DOHH2 (cell line): ENCODE data around the gene SLC37A3.

ENCODE experiments used
- H3F3A ChIP-seq: fragments of 200-600 bp; sonication (generic), shearing (Covaris generic); 2 replicates; pipeline ENCODE4 v1.6.0; 2016; ENCODE audit warnings: antibody characterized with exemption, mild to moderate bottlenecking; ENCODE audit not compliant: control insufficient read depth, insufficient read depth
- H3K27ac ChIP-seq: fragments of 200-600 bp; sonication (generic); 2 replicates; pipeline ENCODE4 v1.5.1; 2014; ENCODE audit warnings: low read depth, mild to moderate bottlenecking, low read length, moderate library complexity
- H3K27me3 ChIP-seq: fragments of 200-600 bp; sonication (generic); 2 replicates; pipeline ENCODE4 v1.6.1; 2014; ENCODE audit warnings: mild to moderate bottlenecking, low read length, mixed read lengths; ENCODE audit not compliant: control insufficient read depth
- H3K36me3 ChIP-seq: fragments of 200-600 bp; sonication (generic); 2 replicates; pipeline ENCODE4 v1.6.1; 2014; ENCODE audit warnings: mild to moderate bottlenecking, low read length, moderate library complexity, mixed read lengths; ENCODE audit not compliant: control insufficient read depth
- H3K4me1 ChIP-seq: fragments of 200-600 bp; sonication (generic); 2 replicates; pipeline ENCODE4 v1.6.1; 2014; ENCODE audit warnings: mild to moderate bottlenecking, low read length, mixed read lengths; ENCODE audit not compliant: control insufficient read depth
- H3K4me2 ChIP-seq: fragments of 200-600 bp; sonication (generic); 2 replicates; pipeline ENCODE4 v1.6.0; 2014; ENCODE audit warnings: mild to moderate bottlenecking, low read length, moderate library complexity
- H3K4me3 ChIP-seq: fragments of 200-600 bp; sonication (generic); 2 replicates; pipeline ENCODE4 v1.5.1; 2014; ENCODE audit warnings: mild to moderate bottlenecking, low read length, mixed read lengths
- H3K79me2 ChIP-seq: fragments of 200-600 bp; sonication (generic); 2 replicates; pipeline ENCODE4 v1.6.1; 2014; ENCODE audit warnings: mild to moderate bottlenecking, low read length, mixed read lengths; ENCODE audit not compliant: control insufficient read depth
- H3K9me2 ChIP-seq: fragments of 200-600 bp; sonication (generic); replicated peaks from 2 replicates; pipeline ENCODE4 v1.6.1; 2014; ENCODE audit warnings: mild to moderate bottlenecking, low read length, mixed read lengths; ENCODE audit not compliant: control insufficient read depth
- H3K9me3 ChIP-seq: fragments of 200-600 bp; sonication (generic); 2 replicates; pipeline ENCODE4 v1.6.1; 2014; ENCODE audit warnings: antibody characterized with exemption, low read length, mixed read lengths; ENCODE audit not compliant: control insufficient read depth, insufficient read depth
- H4K20me1 ChIP-seq: fragments of 200-600 bp; sonication (generic); 2 replicates; pipeline ENCODE4 v1.6.0; 2014; ENCODE audit warnings: low read depth, mild to moderate bottlenecking, antibody characterized with exemption, low read length, moderate library complexity; ENCODE audit not compliant: control insufficient read depth, insufficient read depth
- CTCF ChIP-seq: fragments of 200-600 bp; sonication (generic); IDR thresholded peaks from one replicate; pipeline ENCODE4 v1.5.1; 2014; ENCODE audit warnings: antibody characterized with exemption, mild to moderate bottlenecking, low read depth, low read length; ENCODE audit not compliant: poor library complexity, severe bottlenecking
- EZH2phosphoT487 ChIP-seq: fragments of 200-600 bp; sonication (generic); IDR thresholded peaks from 2 replicates; pipeline ENCODE4 v1.6.1; 2017; ENCODE audit warnings: borderline replicate concordance, mild to moderate bottlenecking, antibody characterized with exemption, low read length, moderate library complexity, mixed read lengths

The SLC37A3 gene

GRCh38 chr7:140333686-140334085 lies 64.6 kb downstream of the SLC37A3 start:
- H3K36me3 ChIP-seq = no peaks in the 10 kb centered on the region
- no peaks in the 10 kb centered on the region for H4K20me1 ChIP-seq
- H3K4me3 ChIP-seq = no peak overlapping the region
- no peaks in the 10 kb centered on the region for H3K79me2 ChIP-seq
- no peaks in the 10 kb centered on the region for H3K27me3 ChIP-seq
- no peak overlapping the region for H3K27ac ChIP-seq
- no peaks in the 10 kb centered on the region for H3K9me3 ChIP-seq
- H3K4me2 ChIP-seq = no peak overlapping the region
- TF ChIP-seq EZH2phosphoT487 (no peak), CTCF (no peak)
- H3F3A ChIP-seq = peaks cover 3% of the 10 kb centered on the region; the same call in 1 of the 2 replicates
- H3K4me1 ChIP-seq = no peaks in the 10 kb centered on the region
- H3K9me2 ChIP-seq = no peaks in the 10 kb centered on the region

DNA sequence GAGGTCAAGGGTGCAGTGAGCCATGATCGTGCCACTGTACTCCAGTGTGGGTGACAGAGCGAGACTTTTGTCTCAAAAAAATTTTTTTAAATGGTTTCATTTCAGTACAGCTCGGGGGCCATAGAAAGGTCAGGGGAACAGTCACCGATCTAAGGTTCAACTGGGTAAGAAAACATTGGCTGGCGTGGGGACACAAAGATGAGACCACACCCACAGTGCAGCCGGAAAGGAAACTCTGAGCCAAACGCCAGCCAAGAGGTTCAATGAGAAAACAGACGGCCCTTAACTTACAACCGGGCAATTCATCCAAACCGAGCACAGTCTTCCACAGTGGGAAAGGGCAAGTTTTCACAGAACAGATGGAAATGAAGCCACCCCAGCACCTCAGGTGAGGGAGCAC lies 65.1 kb downstream of the SLC37A3 start:
- TF ChIP-seq EZH2phosphoT487 = no peak
- TF ChIP-seq CTCF = no peak
- Histone ChIP-seq H3K36me3 (no peaks in the 10 kb centered on the region), H3K4me1 (no peaks in the 10 kb centered on the region), H3F3A (peaks cover 3% of the 10 kb centered on the region; the same call in 1 of the 2 replicates), H3K9me3 (no peaks in the 10 kb centered on the region), H3K79me2 (no peaks in the 10 kb centered on the region), H3K4me3 (no peak overlapping the region), H4K20me1 (no peaks in the 10 kb centered on the region), H3K9me2 (no peaks in the 10 kb centered on the region), H3K4me2 (no peak overlapping the region), H3K27ac (no peak overlapping the region), H3K27me3 (no peaks in the 10 kb centered on the region)

DNA sequence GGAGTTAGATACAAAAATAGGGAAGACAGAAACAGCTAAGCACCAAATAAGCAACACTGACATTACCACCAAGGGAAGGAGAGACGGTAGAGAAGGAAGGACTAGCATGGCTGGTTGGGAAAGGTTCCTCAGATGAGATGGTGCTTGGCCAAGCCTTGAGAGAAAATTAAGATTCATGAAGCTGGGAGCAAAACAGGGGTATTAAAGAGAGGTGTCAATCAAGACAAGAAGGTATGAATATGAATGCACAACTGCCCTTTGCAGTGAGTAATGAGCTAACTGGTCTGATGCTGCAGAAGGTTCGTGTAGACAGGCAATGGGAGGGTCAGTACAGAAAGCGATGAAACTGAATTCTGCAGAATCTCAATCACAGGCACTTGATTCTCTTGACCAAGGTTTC lies 67.7 kb downstream of the SLC37A3 start:
- H3K4me1 ChIP-seq = peaks cover 5% of the 10 kb centered on the region
- no peak overlapping the region for H3K4me2 ChIP-seq
- H3K27me3 ChIP-seq = peaks cover 5% of the 10 kb centered on the region
- no peak for TF ChIP-seq CTCF
- TF ChIP-seq EZH2phosphoT487 = no peak
- H3K36me3 ChIP-seq = no peaks in the 10 kb centered on the region
- no peaks in the 10 kb centered on the region for H3K9me2 ChIP-seq
- no peaks in the 10 kb centered on the region for H4K20me1 ChIP-seq
- H3K4me3 ChIP-seq = no peak overlapping the region
- no peak overlapping the region for H3K27ac ChIP-seq
- H3F3A ChIP-seq = no peaks in the 10 kb centered on the region
- H3K9me3 ChIP-seq = no peaks in the 10 kb centered on the region
- H3K79me2 ChIP-seq = no peaks in the 10 kb centered on the region

DNA sequence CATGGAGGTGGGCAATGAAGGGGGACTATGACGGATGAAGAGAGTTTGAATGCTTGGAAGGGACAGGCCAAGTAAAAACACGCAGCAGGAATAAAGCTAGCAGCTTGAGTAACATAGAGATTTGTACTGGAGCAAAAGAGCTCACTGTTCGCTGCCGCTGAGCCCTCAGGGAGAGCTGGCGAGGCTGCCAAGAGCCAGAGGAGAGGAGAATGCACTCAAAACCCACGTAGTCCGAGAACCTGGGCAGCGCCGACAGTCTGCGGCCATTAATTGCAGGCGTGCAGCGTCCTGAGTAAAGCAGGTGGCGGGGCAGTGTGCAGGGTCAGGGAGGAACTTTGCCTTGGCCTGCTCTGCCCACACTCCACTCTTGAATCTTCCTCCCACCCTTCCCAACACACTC lies 68.2 kb downstream of the SLC37A3 start:
- H3K36me3 ChIP-seq = no peaks in the 10 kb centered on the region
- peaks cover 5% of the 10 kb centered on the region for H3K4me1 ChIP-seq
- H3K79me2 ChIP-seq = no peaks in the 10 kb centered on the region
- TF ChIP-seq EZH2phosphoT487 = no peak
- no peak for TF ChIP-seq CTCF
- H3K4me2 ChIP-seq = no peak overlapping the region
- H4K20me1 ChIP-seq = no peaks in the 10 kb centered on the region
- no peaks in the 10 kb centered on the region for H3F3A ChIP-seq
- no peak overlapping the region for H3K27ac ChIP-seq
- no peaks in the 10 kb centered on the region for H3K9me2 ChIP-seq
- H3K27me3 ChIP-seq = peaks cover 6% of the 10 kb centered on the region
- no peaks in the 10 kb centered on the region for H3K9me3 ChIP-seq
- H3K4me3 ChIP-seq = no peak overlapping the region
